Hematopoietic multipotent progenitor cell treated with erythropoietin and hydrocortisone succinate and interleukin-3 and kit ligand, for 17 days (in vitro differentiated cells): ENCODE results near the gene IL1R2.
"Not testable (repeated sequence)": the region's sequence is repeated elsewhere in the genome, so short reads cannot be mapped to it uniquely, and the experiment has no call there.

Source experiments
- DNase-seq: peaks from one replicate; pipeline ENCODE4 v3.0.0-alpha.2; 2015; ENCODE audit warnings: low spot score

The IL1R2 gene

GRCh38 chr2:102000012-102000411, 8.3 kb downstream of the IL1R2 start:
- no peak for DNase-seq

GRCh38 chr2:102000813-102001766, 9.3 kb downstream of the IL1R2 start:
- no peak for DNase-seq

GRCh38 chr2:102001767-102002142, 10.0 kb downstream of the IL1R2 start:
- DNase-seq, result no peak

GRCh38 chr2:102002228-102002627, 10.5 kb downstream of the IL1R2 start:
- no peak for DNase-seq

GRCh38 chr2:102002909-102003308, 11.1 kb downstream of the IL1R2 start:
- not testable (repeated sequence) for DNase-seq

- no peak for DNase-seq
Measured at GRCh38 chr2:102003696-102004095, 11.9 kb downstream of the IL1R2 start.

GRCh38 chr2:102004581-102004980, 12.8 kb downstream of the IL1R2 start:
- no peak for DNase-seq

- no peak for DNase-seq
Measured at GRCh38 chr2:102005449-102005848, 13.7 kb downstream of the IL1R2 start.

GRCh38 chr2:102005989-102006885, 14.5 kb downstream of the IL1R2 start:
- peak; percentile 48 for DNase-seq

GRCh38 chr2:102006886-102007278, 15.1 kb downstream of the IL1R2 start:
- DNase-seq, result no peak

GRCh38 chr2:102008490-102008889, 16.7 kb downstream of the IL1R2 start:
- no peak for DNase-seq

GRCh38 chr2:102009557-102009956, 17.8 kb downstream of the IL1R2 start:
- DNase-seq, result no peak

GRCh38 chr2:102010902-102011301, 19.1 kb downstream of the IL1R2 start:
- DNase-seq, result no peak

- no peak for DNase-seq
Measured at GRCh38 chr2:102012061-102012614, 20.4 kb downstream of the IL1R2 start.

- DNase-seq, result no peak
Measured at GRCh38 chr2:102013206-102014040, 21.7 kb downstream of the IL1R2 start.

- DNase-seq, result no peak
Measured at GRCh38 chr2:102014041-102014345, 22.2 kb downstream of the IL1R2 start.

- no peak for DNase-seq
Measured at GRCh38 chr2:102015399-102015798, 23.6 kb downstream of the IL1R2 start.

GRCh38 chr2:102016399-102016955, 24.7 kb downstream of the IL1R2 start:
- DNase-seq, result no peak

GRCh38 chr2:102018823-102019445, 27.2 kb downstream of the IL1R2 start:
- no peak for DNase-seq

GRCh38 chr2:102020596-102021170, 28.9 kb downstream of the IL1R2 start:
- peak; percentile 86 for DNase-seq

GRCh38 chr2:102021779-102022178, 30.0 kb downstream of the IL1R2 start:
- no peak for DNase-seq
